Measurements from ENCODE around the gene FRMD5.
"Not testable (repeated sequence)": the region's sequence is repeated elsewhere in the genome, so short reads cannot be mapped to it uniquely, and the experiment has no call there.

Gene FRMD5

GRCh38 chr15:44092221-44092620 lies 102.8 kb downstream of the FRMD5 start:
- no peak for DNase-seq

GRCh38 chr15:44087578-44088465 lies 107.2 kb downstream of the FRMD5 start:
- no peak for DNase-seq

- no peak for DNase-seq
Measured at GRCh38 chr15:44084770-44085169, 110.3 kb downstream of the FRMD5 start.

- DNase-seq = no peak
Measured at GRCh38 chr15:44084171-44084570, 110.9 kb downstream of the FRMD5 start.

- DNase-seq = no peak
Measured at GRCh38 chr15:44082558-44083157, 112.4 kb downstream of the FRMD5 start.

- no peak for DNase-seq
Measured at GRCh38 chr15:44081026-44082013, 113.8 kb downstream of the FRMD5 start.

GRCh38 chr15:44075535-44075934 lies 119.5 kb downstream of the FRMD5 start:
- no peak for DNase-seq

GRCh38 chr15:44069489-44069888 lies 125.6 kb downstream of the FRMD5 start:
- no peak for DNase-seq

GRCh38 chr15:44068347-44068746 lies 126.7 kb downstream of the FRMD5 start:
- no peak for DNase-seq

- DNase-seq = no peak
Measured at GRCh38 chr15:44066211-44066827, 128.8 kb downstream of the FRMD5 start.

GRCh38 chr15:44064706-44065105 lies 130.4 kb downstream of the FRMD5 start:
- DNase-seq = no peak

- peak; percentile 23 for DNase-seq
Measured at GRCh38 chr15:44058126-44058525, 136.9 kb downstream of the FRMD5 start.

GRCh38 chr15:44045661-44046060 lies 149.4 kb downstream of the FRMD5 start:
- DNase-seq = no peak

GRCh38 chr15:44045217-44045616 lies 149.9 kb downstream of the FRMD5 start:
- DNase-seq = no peak

- DNase-seq = no peak
Measured at GRCh38 chr15:44038755-44039191, 156.3 kb downstream of the FRMD5 start.

- no peak for DNase-seq
Measured at GRCh38 chr15:44035781-44036699, 159.0 kb downstream of the FRMD5 start.

GRCh38 chr15:44034933-44035624 lies 160.0 kb downstream of the FRMD5 start:
- peak; percentile 29 for DNase-seq

- no peak for DNase-seq
Measured at GRCh38 chr15:44034334-44034733, 160.7 kb downstream of the FRMD5 start.

GRCh38 chr15:44033894-44034293 lies 161.2 kb downstream of the FRMD5 start:
- no peak for DNase-seq

- not testable (repeated sequence) for DNase-seq
Measured at GRCh38 chr15:44032820-44033219, 162.3 kb downstream of the FRMD5 start.

All from right hindlimb (tissue), 1 donor.